Keratinocyte (primary cell): ENCODE data around the gene ALG3. TPM values are rescaled to one million over a fixed set of nuclear protein-coding genes. Genes with fewer than 3 reads are reported as not detected.

Source experiments
- DNase-seq: peaks from one replicate; pipeline ENCODE4 v3.0.0-alpha.2; 2011; ENCODE audit warnings: low read depth, missing footprints, low spot score
- FAIRE-seq: peaks from 2 replicates; lab custom pipeline; 2011; peaks lifted over from hg19 to GRCh38; lab: Jason Lieb, UNC
- H2AFZ ChIP-seq: 2 replicates; pipeline ENCODE4 v1.6.0; 2012; ENCODE audit warnings: low read length, control low read depth, inconsistent platforms; ENCODE audit not compliant: control insufficient read depth
- H3K27ac ChIP-seq: 2 replicates; pipeline ENCODE4 v1.5.1; 2011; ENCODE audit warnings: low read length; ENCODE audit not compliant: control insufficient read depth, insufficient read depth
- H3K27me3 ChIP-seq: 3 replicates; pipeline ENCODE4 v1.6.0; 2011; ENCODE audit warnings: low read length; ENCODE audit not compliant: control insufficient read depth, insufficient read depth; ENCODE audit errors: extremely low read depth
- H3K36me3 ChIP-seq, 2 experiments: 2 replicates in 1 of 2; 3 replicates in 1 of 2; pipeline ENCODE4 v1.5.1; 2011; ENCODE audit warnings: low read length in 2 of 2, mild to moderate bottlenecking in 1 of 2; ENCODE audit not compliant: control insufficient read depth in 2 of 2, insufficient read depth in 2 of 2; ENCODE audit errors: extremely low read depth in 1 of 2
- H3K4me1 ChIP-seq: 3 replicates; pipeline ENCODE4 v1.5.1; 2011; ENCODE audit warnings: low read length; ENCODE audit not compliant: control insufficient read depth, insufficient read depth; ENCODE audit errors: extremely low read depth
- H3K4me2 ChIP-seq: 3 replicates; pipeline ENCODE4 v1.6.0; 2011; ENCODE audit warnings: low read depth, low read length; ENCODE audit not compliant: control insufficient read depth, insufficient read depth; ENCODE audit errors: extremely low read depth
- H3K4me3 ChIP-seq, 3 experiments: fragments of 200-600 bp in 1 of 3; sonication (generic) in 1 of 3; 2 replicates in 2 of 3; 3 replicates in 1 of 3; pipeline ENCODE4 v1.5.1; 2011 to 2016; ENCODE audit warnings: low read length in 3 of 3, mild to moderate bottlenecking in 3 of 3, control low read depth in 2 of 3, inconsistent platforms in 1 of 3, low read depth in 1 of 3, mixed read lengths in 1 of 3, mixed run types in 1 of 3, moderate library complexity in 1 of 3; ENCODE audit not compliant: control insufficient read depth in 2 of 3, insufficient read depth in 2 of 3; ENCODE audit errors: extremely low read depth in 1 of 3
- H3K79me2 ChIP-seq: 2 replicates; pipeline ENCODE4 v1.6.0; 2012; ENCODE audit warnings: low read length; ENCODE audit not compliant: control insufficient read depth, insufficient read depth
- H3K9ac ChIP-seq: 3 replicates; pipeline ENCODE4 v1.6.0; 2011; ENCODE audit warnings: low read length; ENCODE audit not compliant: control insufficient read depth, insufficient read depth; ENCODE audit errors: extremely low read depth
- H3K9me1 ChIP-seq: 3 replicates; pipeline ENCODE4 v1.6.0; 2011; ENCODE audit warnings: low read length; ENCODE audit not compliant: control insufficient read depth, insufficient read depth; ENCODE audit errors: extremely low read depth
- H3K9me3 ChIP-seq: 2 replicates; pipeline ENCODE4 v1.5.1; 2012; ENCODE audit warnings: low read depth, low read length; ENCODE audit not compliant: control insufficient read depth
- H4K20me1 ChIP-seq: 3 replicates; pipeline ENCODE4 v1.6.0; 2011; ENCODE audit warnings: low read length; ENCODE audit not compliant: control insufficient read depth, insufficient read depth; ENCODE audit errors: extremely low read depth
- EZH2 ChIP-seq: IDR thresholded peaks from one replicate; pipeline ENCODE4 v1.6.1; 2012; ENCODE audit warnings: inconsistent platforms, mild to moderate bottlenecking, low read length, moderate library complexity
- dilution Hi-C: fragments of 300-500 bp; cut with MboI; formaldehyde crosslinking; loops from one replicate; pipeline ENCODE4 v1.7.0; 2020; ENCODE audit warnings: low sequenced_read_pairs; ENCODE audit not compliant: extremely low pct_ligation_motif_present
- polyA plus RNA-seq, 5 experiments: library from polyadenylated mRNA; depleted of rRNA in 3 of 5; stranded (reverse) in 3 of 5; stranded (forward) in 1 of 5; unstranded in 1 of 5; fragments of >200 nt; gene quantifications; 1 replicate in 1 of 5; 2 replicates in 3 of 5; 3 replicates in 1 of 5; pipeline versions ENCODE4 v1.2.1 to v1.2.3, GENCODE V29; 2011 to 2012; ENCODE audit warnings: missing spikeins in 2 of 5, low read depth in 1 of 5, low replicate concordance in 1 of 5
- TF ChIP-seq, protein P1 (sequence below), 3 experiments: IDR thresholded peaks in 1 of 3; conservative IDR thresholded peaks in 1 of 3; optimal IDR thresholded peaks in 1 of 3; 2 replicates in 2 of 3; 3 replicates in 1 of 3; pipeline versions ENCODE3 to v1.5.1; 2011; ENCODE audit warnings: low read length in 3 of 3, mild to moderate bottlenecking in 3 of 3, moderate library complexity in 2 of 3, control low read depth in 1 of 3, inconsistent platforms in 1 of 3; ENCODE audit not compliant: insufficient read depth in 2 of 3; ENCODE audit errors: extremely low read depth in 1 of 3

Gene ALG3
- polyA plus RNA-seq, 1 donor (not counting 4 experiments of a cell fraction or from before 2014, with no cell fraction given) = 48.2 TPM

DNA sequence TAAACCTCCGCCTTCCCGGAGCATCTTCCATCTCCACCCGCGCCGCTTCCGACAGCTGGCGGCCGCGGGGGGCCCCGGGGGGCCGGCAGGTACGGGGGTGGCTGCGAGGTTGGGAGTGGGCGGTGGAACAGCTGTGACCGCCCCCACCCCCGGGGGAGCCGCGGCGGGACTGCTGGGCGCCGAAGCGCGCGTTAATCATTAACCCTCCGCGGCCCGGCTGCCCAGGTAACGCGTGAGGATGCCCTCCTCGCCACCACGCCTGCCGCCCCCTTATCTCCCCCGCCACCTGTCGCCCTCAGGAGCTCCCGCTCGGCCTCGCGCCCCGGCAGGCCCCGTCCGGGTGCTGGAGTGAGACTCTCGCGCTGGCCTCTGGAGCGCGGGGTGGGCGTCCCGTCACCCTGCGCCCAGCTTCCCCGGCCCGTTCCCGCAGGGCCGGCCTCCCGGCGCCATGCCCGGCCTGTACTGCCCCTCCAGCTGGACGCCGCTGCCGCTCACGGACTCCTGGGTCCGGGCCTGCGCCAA is 18.6 kb downstream of the ALG3 start:
- H4K20me1 ChIP-seq = no peaks in the 10 kb centered on the region
- no peak overlapping the region for H3K27ac ChIP-seq
- no peak overlapping the region for H2AFZ ChIP-seq
- H3K27me3 ChIP-seq = peaks cover 59% of the 10 kb centered on the region
- H3K9ac ChIP-seq = no peak overlapping the region
- no peaks in the 10 kb centered on the region for H3K36me3 ChIP-seq
- peak overlapping the region in 1 of 3 experiments; percentile 10 for H3K4me3 ChIP-seq
- H3K4me1 ChIP-seq = peaks cover 9% of the 10 kb centered on the region
- peak overlapping the region; percentile 67 for H3K4me2 ChIP-seq
- TF ChIP-seq, protein P1, sequence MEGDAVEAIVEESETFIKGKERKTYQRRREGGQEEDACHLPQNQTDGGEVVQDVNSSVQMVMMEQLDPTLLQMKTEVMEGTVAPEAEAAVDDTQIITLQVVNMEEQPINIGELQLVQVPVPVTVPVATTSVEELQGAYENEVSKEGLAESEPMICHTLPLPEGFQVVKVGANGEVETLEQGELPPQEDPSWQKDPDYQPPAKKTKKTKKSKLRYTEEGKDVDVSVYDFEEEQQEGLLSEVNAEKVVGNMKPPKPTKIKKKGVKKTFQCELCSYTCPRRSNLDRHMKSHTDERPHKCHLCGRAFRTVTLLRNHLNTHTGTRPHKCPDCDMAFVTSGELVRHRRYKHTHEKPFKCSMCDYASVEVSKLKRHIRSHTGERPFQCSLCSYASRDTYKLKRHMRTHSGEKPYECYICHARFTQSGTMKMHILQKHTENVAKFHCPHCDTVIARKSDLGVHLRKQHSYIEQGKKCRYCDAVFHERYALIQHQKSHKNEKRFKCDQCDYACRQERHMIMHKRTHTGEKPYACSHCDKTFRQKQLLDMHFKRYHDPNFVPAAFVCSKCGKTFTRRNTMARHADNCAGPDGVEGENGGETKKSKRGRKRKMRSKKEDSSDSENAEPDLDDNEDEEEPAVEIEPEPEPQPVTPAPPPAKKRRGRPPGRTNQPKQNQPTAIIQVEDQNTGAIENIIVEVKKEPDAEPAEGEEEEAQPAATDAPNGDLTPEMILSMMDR (optimal IDR thresholded peaks at IDR 0.05 in 1 of 3, IDR thresholded peaks at IDR 0.05 in 1 of 3, conservative IDR thresholded peaks at IDR 0.05 in 1 of 3; ENCODE audit: extremely low read depth in 1 of 3, insufficient read depth in 2 of 3, low read length in 3 of 3) = no peak
- TF ChIP-seq EZH2 = no peak
- DNase-seq (no peak), FAIRE-seq (no peak)
- no peaks in the 10 kb centered on the region for H3K9me1 ChIP-seq
- H3K79me2 ChIP-seq = no peaks in the 10 kb centered on the region
- dilution Hi-C loops = no loop called here
- no peaks in the 10 kb centered on the region for H3K9me3 ChIP-seq

DNA sequence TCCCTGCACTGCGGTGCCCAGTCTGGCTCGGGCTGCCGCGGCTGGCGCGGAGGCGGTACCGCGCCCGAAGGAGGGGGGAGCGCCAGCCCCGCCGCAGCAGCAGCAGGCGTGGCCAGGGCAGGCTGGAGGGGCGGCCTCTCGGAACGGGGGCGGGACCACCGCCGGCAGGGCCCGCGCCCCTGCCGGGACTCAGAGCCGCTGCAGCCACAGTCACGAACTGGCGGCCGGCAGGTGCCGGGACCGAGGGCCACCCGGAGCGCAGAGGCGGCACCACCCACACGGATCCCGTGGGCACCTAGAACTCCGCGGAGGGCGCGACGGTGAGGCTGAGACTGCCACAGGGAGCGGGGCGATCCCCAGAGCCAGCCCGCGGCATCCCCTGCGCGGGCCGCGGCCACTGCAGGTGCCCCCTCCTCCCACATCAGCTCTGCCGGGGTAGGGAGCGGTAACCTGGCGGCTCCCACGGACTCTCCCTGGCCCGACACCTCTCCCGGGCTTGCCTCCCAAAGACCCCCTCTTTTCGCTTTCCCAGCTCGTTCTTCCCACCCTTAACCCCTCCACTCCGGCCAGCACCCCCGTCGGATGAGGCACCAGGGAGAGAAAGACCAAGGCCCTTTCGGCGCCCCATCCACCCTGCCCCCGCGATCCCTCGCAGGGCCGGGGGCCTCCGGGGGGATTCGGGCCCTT is 19.2 kb downstream of the ALG3 start, which contains the start of gene VWA5B2:
Gene VWA5B2 (plus strand): TSS at position 192 of the 687 bp plus-strand sequence. CDS start 944 bp downstream, outside the sequence.
- H3K9me1 ChIP-seq = no peaks in the 10 kb centered on the region
- H2AFZ ChIP-seq = no peak within 1 kb of the TSS
- dilution Hi-C loops = no loop called here
- H3K9ac ChIP-seq = no peak within 1 kb of the TSS
- H4K20me1 ChIP-seq = no peaks in the 10 kb centered on the region
- no peaks in the 10 kb centered on the region for H3K9me3 ChIP-seq
- no peaks in the 10 kb centered on the region for H3K36me3 ChIP-seq
- no peak within 1 kb of the TSS for H3K27ac ChIP-seq
- peak within 1 kb of the TSS in 2 of 3 experiments; percentile 25 to 49 for H3K4me3 ChIP-seq
- H3K4me1 ChIP-seq = peaks cover 9% of the 10 kb centered on the region
- TF ChIP-seq, protein P1 (optimal IDR thresholded peaks at IDR 0.05 in 1 of 3, IDR thresholded peaks at IDR 0.05 in 1 of 3, conservative IDR thresholded peaks at IDR 0.05 in 1 of 3; ENCODE audit: extremely low read depth in 1 of 3, insufficient read depth in 2 of 3, low read length in 3 of 3) = no peak
- TF ChIP-seq EZH2 = peak; percentile 99
- no peaks in the 10 kb centered on the region for H3K79me2 ChIP-seq
- FAIRE-seq = no peak
- DNase-seq = no peak
- H3K4me2 ChIP-seq = peak within 1 kb of the TSS; percentile 67
- peaks cover 59% of the 10 kb centered on the region for H3K27me3 ChIP-seq
